Tibial artery (tissue), 4 donors: ENCODE measurements around the gene ITGB5.
A peak's percentile ranks its signal among the peaks of the same experiment; 100 is the strongest.

ENCODE experiments used
- DNase-seq, 2 donors: peaks; one replicate each; pipeline ENCODE4 v3.0.0-alpha.2; 2019
- H3K27ac ChIP-seq, 2 donors: fragments of 200-600 bp; sonication (generic) in 1 of 2; 1 replicate in 1 of 2; 2 replicates in 1 of 2; pipeline ENCODE4 v1.5.1; 2018 to 2019; ENCODE audit warnings: mild to moderate bottlenecking in 1 of 2
- H3K27me3 ChIP-seq, 2 donors: fragments of 200-600 bp; sonication (generic) in 1 of 2; one replicate each; pipeline versions ENCODE4 v1.5.1 to v1.6.0; 2016 to 2019
- H3K36me3 ChIP-seq, 3 donors: fragments of 200-600 bp; sonication (generic) in 2 of 3; one replicate each; pipeline ENCODE4 v1.5.1; 2016 to 2019; ENCODE audit warnings: mild to moderate bottlenecking in 2 of 3
- H3K4me1 ChIP-seq, 4 donors: fragments of 200-600 bp; sonication (generic) in 2 of 4; 1 replicate in 3 of 4; 2 replicates in 1 of 4; pipeline ENCODE4 v1.5.1; 2016 to 2019
- H3K4me3 ChIP-seq, 2 donors: fragments of 200-600 bp; sonication (generic) in 1 of 2; 1 replicate in 1 of 2; 2 replicates in 1 of 2; pipeline ENCODE4 v1.5.1; 2018 to 2019; ENCODE audit warnings: mild to moderate bottlenecking in 2 of 2
- H3K9me3 ChIP-seq, 3 donors: fragments of 200-600 bp; sonication (generic) in 1 of 3; one replicate each; pipeline ENCODE4 v1.5.1; 2016 to 2019
- CTCF ChIP-seq, 2 experiments: fragments of 200-600 bp in 1 of 2; fragments of 450-650 bp in 1 of 2; IDR thresholded peaks; one replicate each; pipeline ENCODE4 v1.5.1; 2017 to 2019; ENCODE audit warnings: antibody characterized with exemption in 2 of 2, mild to moderate bottlenecking in 1 of 2, moderate library complexity in 1 of 2
- intact Hi-C: fragments of 100-400 bp; cut with DNase I; formaldehyde crosslinking; loops from one replicate; pipeline ENCODE4 v1.15.0; 2023; ENCODE audit warnings: low total_unique reads

Gene ITGB5

GRCh38 chr3:124890573-124891190 is 3.5 kb upstream of the ITGB5 start:
- TF ChIP-seq CTCF (IDR thresholded peaks at IDR 0.05), result no peak
- no peaks in the 10 kb centered on the region for H3K27me3 ChIP-seq
- no peak for DNase-seq
- H3K9me3 ChIP-seq, result no peaks in the 10 kb centered on the region
- no peak overlapping the region for H3K4me3 ChIP-seq
- H3K27ac ChIP-seq, result peak overlapping the region; percentile 1 to 16
- no peaks in the 10 kb centered on the region for H3K36me3 ChIP-seq
- intact Hi-C loops, result no loop called here
- peaks cover 0 to 30% (median 9%) of the 10 kb centered on the region in 4 donors for H3K4me1 ChIP-seq

GRCh38 chr3:124888482-124889441 is 1.6 kb upstream of the ITGB5 start:
- Histone ChIP-seq H3K27me3 (no peaks in the 10 kb centered on the region), H3K9me3 (no peaks in the 10 kb centered on the region), H3K27ac (peak overlapping the region; percentile 98 to 99), H3K4me1 (peaks cover 0 to 38% (median 19%) of the 10 kb centered on the region in 4 donors), H3K36me3 (no peaks in the 10 kb centered on the region), H3K4me3 (no peak overlapping the region)
- no peak for DNase-seq
- intact Hi-C loops, result loop anchor here (5.0 to 10.0 kb wide), 2 partner anchors 54 to 111 kb away; no protein-coding TSS in a partner anchor
- TF ChIP-seq CTCF (IDR thresholded peaks at IDR 0.05), result no peak

- Histone ChIP-seq H3K36me3 (no peaks in the 10 kb centered on the region), H3K9me3 (no peaks in the 10 kb centered on the region), H3K27ac (peak overlapping the region; percentile 98 to 99), H3K4me1 (peaks cover 0 to 38% (median 24%) of the 10 kb centered on the region in 4 donors), H3K27me3 (no peaks in the 10 kb centered on the region), H3K4me3 (peak overlapping the region; percentile 93 to 94)
- DNase-seq, result no peak
- intact Hi-C loops, result loop anchor here (5.0 to 10.0 kb wide), 2 partner anchors 53 to 111 kb away; no protein-coding TSS in a partner anchor
- TF ChIP-seq CTCF (IDR thresholded peaks at IDR 0.05), result no peak
These were observed 750 bp upstream of the ITGB5 start for GRCh38 chr3:124887932-124888298.

GRCh38 chr3:124886168-124887056 is 753 bp downstream of the ITGB5 start:
- intact Hi-C loops, result loop anchor here (5.0 to 10.0 kb wide), 2 partner anchors 52 to 109 kb away; no protein-coding TSS in a partner anchor
- peak overlapping the region; percentile 98 to 99 for H3K27ac ChIP-seq
- peak overlapping the region; percentile 93 to 94 for H3K4me3 ChIP-seq
- no peaks in the 10 kb centered on the region for H3K27me3 ChIP-seq
- no peaks in the 10 kb centered on the region for H3K36me3 ChIP-seq
- H3K4me1 ChIP-seq, result peaks cover 0 to 50% (median 32%) of the 10 kb centered on the region in 4 donors
- DNase-seq, result peak; percentile 62 to 82
- no peak for TF ChIP-seq CTCF (IDR thresholded peaks at IDR 0.05)
- H3K9me3 ChIP-seq, result no peaks in the 10 kb centered on the region
